ENCODE measurements around the gene ABCB10. TPM values are rescaled to one million over a fixed set of nuclear protein-coding genes. Genes with fewer than 3 reads are reported as not detected.

ABCB10 gene
- total RNA-seq, 1 experiment from 2014 or later, result 20.0 TPM

DNA sequence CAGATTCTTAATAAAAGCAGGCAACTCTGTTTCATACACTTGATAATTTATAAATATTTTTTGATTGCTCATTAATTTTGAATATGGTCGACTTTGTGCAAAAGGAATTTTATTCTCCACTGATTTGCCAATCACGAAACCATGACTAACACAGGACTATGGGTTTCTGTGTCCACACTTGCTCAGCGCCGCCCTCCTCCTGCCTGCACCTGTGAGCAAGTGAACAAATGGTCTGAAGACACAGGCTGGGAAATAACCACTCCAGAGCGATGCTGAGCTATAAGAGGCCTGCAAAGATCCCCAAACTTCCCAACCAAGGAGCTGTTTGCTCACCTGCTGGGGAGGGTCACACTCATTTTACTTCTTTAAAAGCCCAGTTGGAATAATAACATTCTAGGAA, 19.6 kb downstream of the ABCB10 start:
- DNase-seq (ENCODE audit: low spot score), result no peak
- CTCF ChIA-PET, result no interaction called here
- TF ChIP-seq, protein P1, sequence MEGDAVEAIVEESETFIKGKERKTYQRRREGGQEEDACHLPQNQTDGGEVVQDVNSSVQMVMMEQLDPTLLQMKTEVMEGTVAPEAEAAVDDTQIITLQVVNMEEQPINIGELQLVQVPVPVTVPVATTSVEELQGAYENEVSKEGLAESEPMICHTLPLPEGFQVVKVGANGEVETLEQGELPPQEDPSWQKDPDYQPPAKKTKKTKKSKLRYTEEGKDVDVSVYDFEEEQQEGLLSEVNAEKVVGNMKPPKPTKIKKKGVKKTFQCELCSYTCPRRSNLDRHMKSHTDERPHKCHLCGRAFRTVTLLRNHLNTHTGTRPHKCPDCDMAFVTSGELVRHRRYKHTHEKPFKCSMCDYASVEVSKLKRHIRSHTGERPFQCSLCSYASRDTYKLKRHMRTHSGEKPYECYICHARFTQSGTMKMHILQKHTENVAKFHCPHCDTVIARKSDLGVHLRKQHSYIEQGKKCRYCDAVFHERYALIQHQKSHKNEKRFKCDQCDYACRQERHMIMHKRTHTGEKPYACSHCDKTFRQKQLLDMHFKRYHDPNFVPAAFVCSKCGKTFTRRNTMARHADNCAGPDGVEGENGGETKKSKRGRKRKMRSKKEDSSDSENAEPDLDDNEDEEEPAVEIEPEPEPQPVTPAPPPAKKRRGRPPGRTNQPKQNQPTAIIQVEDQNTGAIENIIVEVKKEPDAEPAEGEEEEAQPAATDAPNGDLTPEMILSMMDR (conservative IDR thresholded peaks at IDR 0.05; ENCODE audit: low read depth, low read length), result no peak
- TF ChIP-seq EZH2 (IDR thresholded peaks at IDR 0.05; ENCODE audit: borderline replicate concordance, low read depth, low read length, poor library complexity, severe bottlenecking), result no peak
- H3K27ac ChIP-seq (ENCODE audit: low read depth, low read length, poor library complexity, severe bottlenecking), result no peak overlapping the region
- POLR2A ChIA-PET (ENCODE audit: low non-redundant PET), result no interaction called here
- intact Hi-C loops (cut with micrococcal nuclease; ENCODE audit: unreplicated experiment), result no loop called here
- H3K36me3 ChIP-seq (ENCODE audit: insufficient read depth, low read length, poor library complexity, severe bottlenecking), result peaks cover 29% of the 10 kb centered on the region
- H3K27me3 ChIP-seq (replicated peaks; ENCODE audit: insufficient read depth, low read depth, low read length, poor library complexity), result no peaks in the 10 kb centered on the region
- no peaks in the 10 kb centered on the region for H3K4me1 ChIP-seq (ENCODE audit: insufficient read depth, low read length, poor library complexity, severe bottlenecking)
- no TSS peak for BruUV-seq (replicated peaks)
- H3K4me3 ChIP-seq (ENCODE audit: low read depth, low read length, poor library complexity, severe bottlenecking), result no peak overlapping the region
- no peaks in the 10 kb centered on the region for H3K9me3 ChIP-seq (ENCODE audit: low read depth, low read length, poor library complexity, severe bottlenecking)

DNA sequence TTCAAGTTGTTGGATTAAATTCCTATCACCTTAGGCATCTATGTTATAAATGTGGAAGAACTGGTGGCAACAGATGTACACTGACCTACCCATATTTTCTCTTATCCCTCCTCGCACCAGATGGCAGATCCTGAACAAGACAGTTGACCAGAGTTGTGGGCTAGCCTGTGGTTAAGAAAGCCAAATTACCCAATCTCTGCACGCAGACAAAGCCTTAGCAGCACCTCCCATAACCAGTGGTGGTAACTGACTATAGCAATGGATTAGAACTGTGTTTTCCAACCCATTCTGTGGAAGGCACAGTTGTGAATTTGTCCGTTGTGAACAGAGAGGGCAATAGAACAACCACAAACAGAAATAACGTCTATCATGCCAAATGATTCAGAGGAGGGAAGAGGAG, 20.6 kb downstream of the ABCB10 start:
- Histone ChIP-seq H3K4me3 (ENCODE audit: low read depth, low read length, poor library complexity, severe bottlenecking) (no peak overlapping the region), H3K27ac (ENCODE audit: low read depth, low read length, poor library complexity, severe bottlenecking) (no peak overlapping the region), H3K36me3 (ENCODE audit: insufficient read depth, low read length, poor library complexity, severe bottlenecking) (peaks cover 33% of the 10 kb centered on the region), H3K4me1 (ENCODE audit: insufficient read depth, low read length, poor library complexity, severe bottlenecking) (no peaks in the 10 kb centered on the region), H3K27me3 (replicated peaks; ENCODE audit: insufficient read depth, low read depth, low read length, poor library complexity) (no peaks in the 10 kb centered on the region), H3K9me3 (ENCODE audit: low read depth, low read length, poor library complexity, severe bottlenecking) (no peaks in the 10 kb centered on the region)
- DNase-seq (ENCODE audit: low spot score), result no peak
- ChIA-PET POLR2A (ENCODE audit: low non-redundant PET) (no interaction called here), CTCF (no interaction called here)
- TF ChIP-seq EZH2 (IDR thresholded peaks at IDR 0.05; ENCODE audit: borderline replicate concordance, low read depth, low read length, poor library complexity, severe bottlenecking), result no peak
- TF ChIP-seq, protein P1 (conservative IDR thresholded peaks at IDR 0.05; ENCODE audit: low read depth, low read length), result no peak
- intact Hi-C loops (cut with micrococcal nuclease; ENCODE audit: unreplicated experiment), result no loop called here
- BruUV-seq (replicated peaks), result no TSS peak

DNA sequence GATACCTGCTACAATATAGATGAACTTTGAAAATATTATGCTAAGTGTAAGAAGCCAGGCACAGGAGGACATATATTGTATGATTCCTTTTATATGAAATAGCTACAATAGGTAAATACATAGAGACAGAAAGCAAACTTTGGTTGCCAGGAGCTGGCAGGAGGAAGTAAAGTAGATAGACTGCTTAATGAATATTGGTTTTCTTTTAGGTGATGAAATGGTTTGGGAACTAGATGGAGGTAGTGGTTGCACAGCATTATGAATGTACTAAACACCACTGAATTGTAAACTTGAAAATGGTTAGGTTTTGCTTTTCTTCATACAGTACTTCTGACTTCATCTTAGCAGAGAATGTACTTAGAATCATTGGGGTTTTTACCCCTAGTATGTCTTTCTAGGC, 21.5 kb downstream of the ABCB10 start:
- no TSS peak for BruUV-seq (replicated peaks)
- Histone ChIP-seq H3K27me3 (replicated peaks; ENCODE audit: insufficient read depth, low read depth, low read length, poor library complexity) (no peaks in the 10 kb centered on the region), H3K36me3 (ENCODE audit: insufficient read depth, low read length, poor library complexity, severe bottlenecking) (peaks cover 30% of the 10 kb centered on the region), H3K4me1 (ENCODE audit: insufficient read depth, low read length, poor library complexity, severe bottlenecking) (no peaks in the 10 kb centered on the region), H3K4me3 (ENCODE audit: low read depth, low read length, poor library complexity, severe bottlenecking) (no peak overlapping the region), H3K27ac (ENCODE audit: low read depth, low read length, poor library complexity, severe bottlenecking) (no peak overlapping the region), H3K9me3 (ENCODE audit: low read depth, low read length, poor library complexity, severe bottlenecking) (no peaks in the 10 kb centered on the region)
- intact Hi-C loops (cut with micrococcal nuclease; ENCODE audit: unreplicated experiment), result no loop called here
- TF ChIP-seq, protein P1 (conservative IDR thresholded peaks at IDR 0.05; ENCODE audit: low read depth, low read length), result no peak
- TF ChIP-seq EZH2 (IDR thresholded peaks at IDR 0.05; ENCODE audit: borderline replicate concordance, low read depth, low read length, poor library complexity, severe bottlenecking), result no peak
- POLR2A ChIA-PET (ENCODE audit: low non-redundant PET), result no interaction called here
- CTCF ChIA-PET, result no interaction called here
- no peak for DNase-seq (ENCODE audit: low spot score)

All from A673 (cell line).